GM23338 (cell line): ENCODE data around the gene CRACR2A. TPM values are rescaled to one million over a fixed set of nuclear protein-coding genes. Genes with fewer than 3 reads are reported as not detected.

ENCODE experiments used
- ATAC-seq: fragments of 200-7000 bp; cut with Tn5 transposase; 3 replicates; pipeline ENCODE4 v1.9.1; 2020
- DNase-seq: peaks from one replicate; pipeline ENCODE4 v3.0.0-alpha.2; 2015; ENCODE audit warnings: low spot score
- H2AFZ ChIP-seq: fragments of 200-600 bp; sonication (generic); 2 replicates; pipeline ENCODE4 v1.8.0; 2016; ENCODE audit warnings: antibody characterized with exemption, mild to moderate bottlenecking, moderate library complexity
- H3F3A ChIP-seq: fragments of 200-600 bp; sonication (generic); replicated peaks from 2 replicates; pipeline ENCODE4 v1.8.0; 2017; ENCODE audit warnings: antibody characterized with exemption, mixed run types, low read depth
- H3K27ac ChIP-seq: fragments of 200-600 bp; sonication (generic); 2 replicates; pipeline ENCODE4 v1.6.1; 2016; ENCODE audit warnings: low read depth
- H3K27me3 ChIP-seq: fragments of 200-600 bp; sonication (generic); 2 replicates; pipeline ENCODE4 v1.8.0; 2016; ENCODE audit warnings: mild to moderate bottlenecking, mixed run types, moderate library complexity; ENCODE audit not compliant: insufficient read depth
- H3K36me3 ChIP-seq: fragments of 200-600 bp; sonication (generic); 2 replicates; pipeline ENCODE4 v1.8.0; 2016; ENCODE audit warnings: mild to moderate bottlenecking; ENCODE audit not compliant: insufficient read depth
- H3K4me1 ChIP-seq: fragments of 200-600 bp; sonication (generic); 2 replicates; pipeline ENCODE4 v1.8.0; 2016; ENCODE audit warnings: mild to moderate bottlenecking, moderate library complexity; ENCODE audit not compliant: insufficient read depth
- H3K4me2 ChIP-seq: fragments of 200-600 bp; sonication (generic); 2 replicates; pipeline ENCODE4 v1.7.1; 2017; ENCODE audit warnings: mixed run types
- H3K4me3 ChIP-seq: fragments of 200-600 bp; sonication (generic); 2 replicates; pipeline ENCODE4 v1.6.1; 2016; ENCODE audit warnings: mixed run types
- H3K79me2 ChIP-seq: fragments of 200-600 bp; sonication (generic); replicated peaks from 2 replicates; pipeline ENCODE4 v1.8.0; 2017; ENCODE audit warnings: mild to moderate bottlenecking; ENCODE audit not compliant: insufficient read depth
- H3K9me2 ChIP-seq: fragments of 200-600 bp; sonication (generic); 2 replicates; pipeline ENCODE4 v1.8.0; 2017; ENCODE audit not compliant: insufficient read depth
- H4K20me1 ChIP-seq: fragments of 200-600 bp; sonication (generic); replicated peaks from 2 replicates; pipeline ENCODE4 v1.8.0; 2017; ENCODE audit warnings: mild to moderate bottlenecking; ENCODE audit not compliant: insufficient read depth
- H3K27ac Mint-ChIP-seq: 2 replicates; pipeline ENCODE4 v1.8.0; 2020; ENCODE audit warnings: inconsistent platforms, mild to moderate bottlenecking, moderate library complexity, mixed read lengths
- H3K27me3 Mint-ChIP-seq: 3 replicates; pipeline ENCODE4 v1.8.0; 2022; ENCODE audit warnings: low read depth, mild to moderate bottlenecking, moderate library complexity, mixed read lengths, inconsistent platforms; ENCODE audit not compliant: insufficient read depth, poor library complexity
- H3K36me3 Mint-ChIP-seq: 3 replicates; pipeline ENCODE4 v1.8.0; 2021; ENCODE audit warnings: low read depth, mild to moderate bottlenecking, inconsistent platforms, moderate library complexity, mixed read lengths
- H3K4me1 Mint-ChIP-seq: 3 replicates; pipeline ENCODE4 v1.8.0; 2020; ENCODE audit warnings: mild to moderate bottlenecking, inconsistent platforms, mixed read lengths
- H3K4me3 Mint-ChIP-seq: 3 replicates; pipeline ENCODE4 v1.8.0; 2021; ENCODE audit warnings: moderate library complexity, mild to moderate bottlenecking, inconsistent platforms, mixed read lengths
- H3K9me3 Mint-ChIP-seq: 3 replicates; pipeline ENCODE4 v1.8.0; 2020; ENCODE audit warnings: moderate library complexity, mild to moderate bottlenecking, inconsistent platforms, mixed read lengths
- ETS1 ChIP-seq: IDR thresholded peaks from 2 replicates; pipeline ENCODE4 v1.6.1; 2016; ENCODE audit warnings: antibody characterized with exemption
- EZH2 ChIP-seq: fragments of 200-600 bp; sonication (generic); IDR thresholded peaks from one replicate; pipeline ENCODE4 v1.8.0; 2017; ENCODE audit warnings: antibody characterized with exemption, mild to moderate bottlenecking, low read depth; ENCODE audit not compliant: unreplicated experiment
- EZH2phosphoT487 ChIP-seq: fragments of 200-600 bp; sonication (generic); IDR thresholded peaks from one replicate; pipeline ENCODE4 v1.8.1; 2018; ENCODE audit warnings: antibody characterized with exemption; ENCODE audit not compliant: unreplicated experiment
- POLR2AphosphoS5 ChIP-seq: IDR thresholded peaks from 2 replicates; pipeline ENCODE4 v1.6.1; 2016; ENCODE audit warnings: antibody characterized with exemption, low read depth
- REST ChIP-seq: IDR thresholded peaks from one replicate; pipeline ENCODE4 v1.6.1; 2018; ENCODE audit warnings: antibody characterized with exemption; ENCODE audit not compliant: unreplicated experiment
- ZNF114 ChIP-seq: fragments of 250-450 bp; sonication (Bioruptor Pico); IDR thresholded peaks from 2 replicates; pipeline ENCODE4 v1.5.0; 2020; ENCODE audit warnings: mild to moderate bottlenecking, moderate library complexity
- ZNF331 ChIP-seq: fragments of 250-450 bp; sonication (Bioruptor Pico); IDR thresholded peaks from 2 replicates; pipeline ENCODE4 v1.5.0; 2020; ENCODE audit warnings: low read depth, mild to moderate bottlenecking, moderate library complexity
- ZNF462 ChIP-seq: fragments of 250-450 bp; sonication (Bioruptor Pico); IDR thresholded peaks from 2 replicates; pipeline ENCODE4 v1.5.0; 2020; ENCODE audit warnings: mild to moderate bottlenecking, moderate library complexity
- polyA plus RNA-seq: library from polyadenylated mRNA; unstranded; fragments of >200 nt; fragmentation: Nextera tagmentation; extraction: Ambion mirVana; gene quantifications from 2 replicates; pipeline ENCODE4 v1.2.1, GENCODE V29; 2016
- total RNA-seq: library from RNA; depleted of rRNA; stranded (reverse); fragments of >200 nt; shearing (Covaris generic); gene quantifications from 2 replicates; pipeline ENCODE4 v1.2.3, GENCODE V29; 2014
- TF ChIP-seq, protein P1 (sequence below), 2 experiments: fragments of 200-600 bp in 1 of 2; sonication (generic) in 1 of 2; conservative IDR thresholded peaks; 2 replicates each; pipeline versions ENCODE4 v1.5.1 to v1.6.1; 2016 to 2017; ENCODE audit warnings: antibody characterized with exemption in 2 of 2, low read depth in 2 of 2, mild to moderate bottlenecking in 2 of 2, moderate library complexity in 1 of 2

The CRACR2A gene
- total and polyA plus RNA-seq, 2 experiments from 2014 or later: 1.5 to 3.0 TPM

- TF ChIP-seq ZNF462 (CRISPR knock-in tag): no peak
Measured at GRCh38 chr12:3744229-3744901, 8.5 kb downstream of the CRACR2A start (continued).

DNA sequence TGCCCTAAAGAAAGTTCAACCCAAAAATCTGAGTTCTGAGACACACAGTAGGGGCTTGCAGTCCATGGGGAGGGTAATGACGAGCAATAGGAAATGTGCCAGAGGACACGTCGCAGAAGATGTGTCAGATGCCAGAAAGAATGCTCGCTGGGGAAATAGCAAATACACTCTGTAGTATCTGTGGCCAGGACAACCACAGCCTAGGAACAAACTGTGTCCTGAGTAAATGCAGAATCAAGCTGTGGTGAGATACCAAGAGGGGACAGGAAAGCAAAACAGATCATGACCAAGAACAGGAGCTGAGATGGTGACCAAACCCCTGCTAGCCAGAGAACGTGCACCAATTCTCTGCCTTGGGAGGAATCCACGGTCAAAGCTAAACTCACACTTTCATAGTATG, 9.1 kb downstream of the CRACR2A start:
- no peaks in the 10 kb centered on the region for H3K27me3 ChIP-seq
- H3F3A ChIP-seq: no peaks in the 10 kb centered on the region
- ATAC-seq: no peak
- no peaks in the 10 kb centered on the region for H3K79me2 ChIP-seq
- 0 out of 2 replicates have a peak, but pooled peaks cover 5% of the 10 kb centered on the region for H4K20me1 ChIP-seq
- no peaks in the 10 kb centered on the region for H3K36me3 ChIP-seq
- H3K4me1 Mint-ChIP-seq: no peaks in the 10 kb centered on the region
- no peak overlapping the region for H3K4me3 ChIP-seq
- no peak for DNase-seq
- H3K9me3 Mint-ChIP-seq: peaks cover 2% of the 10 kb centered on the region; the same call in 2 of the 3 replicates
- TF ChIP-seq EZH2phosphoT487 (no peak), REST (no peak), ETS1 (no peak), EZH2 (no peak), ZNF114 (CRISPR knock-in tag) (no peak), ZNF331 (CRISPR knock-in tag) (no peak), POLR2AphosphoS5 (no peak)
- TF ChIP-seq, protein P1, sequence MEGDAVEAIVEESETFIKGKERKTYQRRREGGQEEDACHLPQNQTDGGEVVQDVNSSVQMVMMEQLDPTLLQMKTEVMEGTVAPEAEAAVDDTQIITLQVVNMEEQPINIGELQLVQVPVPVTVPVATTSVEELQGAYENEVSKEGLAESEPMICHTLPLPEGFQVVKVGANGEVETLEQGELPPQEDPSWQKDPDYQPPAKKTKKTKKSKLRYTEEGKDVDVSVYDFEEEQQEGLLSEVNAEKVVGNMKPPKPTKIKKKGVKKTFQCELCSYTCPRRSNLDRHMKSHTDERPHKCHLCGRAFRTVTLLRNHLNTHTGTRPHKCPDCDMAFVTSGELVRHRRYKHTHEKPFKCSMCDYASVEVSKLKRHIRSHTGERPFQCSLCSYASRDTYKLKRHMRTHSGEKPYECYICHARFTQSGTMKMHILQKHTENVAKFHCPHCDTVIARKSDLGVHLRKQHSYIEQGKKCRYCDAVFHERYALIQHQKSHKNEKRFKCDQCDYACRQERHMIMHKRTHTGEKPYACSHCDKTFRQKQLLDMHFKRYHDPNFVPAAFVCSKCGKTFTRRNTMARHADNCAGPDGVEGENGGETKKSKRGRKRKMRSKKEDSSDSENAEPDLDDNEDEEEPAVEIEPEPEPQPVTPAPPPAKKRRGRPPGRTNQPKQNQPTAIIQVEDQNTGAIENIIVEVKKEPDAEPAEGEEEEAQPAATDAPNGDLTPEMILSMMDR (conservative IDR thresholded peaks at IDR 0.05; ENCODE audit: low read depth in 2 of 2): no peak
- H2AFZ ChIP-seq: no peak overlapping the region
- H3K27ac ChIP-seq: no peak overlapping the region
- peaks cover 12% of the 10 kb centered on the region for H3K27me3 Mint-ChIP-seq
- peaks cover 6% of the 10 kb centered on the region; the same call in 1 of the 2 replicates for H3K9me2 ChIP-seq
- H3K4me1 ChIP-seq: no peaks in the 10 kb centered on the region
- H3K4me2 ChIP-seq: no peak overlapping the region
- no peaks in the 10 kb centered on the region for H3K36me3 Mint-ChIP-seq
- H3K4me3 Mint-ChIP-seq: no peak overlapping the region
- H3K27ac Mint-ChIP-seq: no peak overlapping the region
